ENCODE results near the gene ZNF142.

DNA sequence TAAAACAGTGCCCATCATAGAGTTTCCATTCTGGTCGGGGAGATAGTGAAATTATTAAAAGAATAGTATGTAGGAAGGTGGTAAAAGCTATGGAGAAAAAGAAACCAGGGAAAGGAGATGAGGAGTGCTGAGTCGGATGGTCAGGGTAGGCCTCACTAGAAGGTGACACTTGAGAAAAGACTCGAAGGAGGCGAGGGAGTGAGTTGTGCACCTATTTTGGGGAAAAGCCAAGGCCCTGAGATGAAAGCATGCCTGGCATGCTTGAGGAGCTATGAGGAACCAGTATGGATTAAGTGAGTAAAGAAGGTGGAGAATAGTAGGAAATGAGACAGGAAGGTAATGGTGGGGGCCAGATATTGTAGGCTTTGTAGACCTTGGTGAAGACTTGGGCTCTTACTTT, 43.9 kb upstream of the ZNF142 start:
- TF ChIP-seq, protein P1, sequence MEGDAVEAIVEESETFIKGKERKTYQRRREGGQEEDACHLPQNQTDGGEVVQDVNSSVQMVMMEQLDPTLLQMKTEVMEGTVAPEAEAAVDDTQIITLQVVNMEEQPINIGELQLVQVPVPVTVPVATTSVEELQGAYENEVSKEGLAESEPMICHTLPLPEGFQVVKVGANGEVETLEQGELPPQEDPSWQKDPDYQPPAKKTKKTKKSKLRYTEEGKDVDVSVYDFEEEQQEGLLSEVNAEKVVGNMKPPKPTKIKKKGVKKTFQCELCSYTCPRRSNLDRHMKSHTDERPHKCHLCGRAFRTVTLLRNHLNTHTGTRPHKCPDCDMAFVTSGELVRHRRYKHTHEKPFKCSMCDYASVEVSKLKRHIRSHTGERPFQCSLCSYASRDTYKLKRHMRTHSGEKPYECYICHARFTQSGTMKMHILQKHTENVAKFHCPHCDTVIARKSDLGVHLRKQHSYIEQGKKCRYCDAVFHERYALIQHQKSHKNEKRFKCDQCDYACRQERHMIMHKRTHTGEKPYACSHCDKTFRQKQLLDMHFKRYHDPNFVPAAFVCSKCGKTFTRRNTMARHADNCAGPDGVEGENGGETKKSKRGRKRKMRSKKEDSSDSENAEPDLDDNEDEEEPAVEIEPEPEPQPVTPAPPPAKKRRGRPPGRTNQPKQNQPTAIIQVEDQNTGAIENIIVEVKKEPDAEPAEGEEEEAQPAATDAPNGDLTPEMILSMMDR (IDR thresholded peaks at IDR 0.05), result no peak
- TF ChIP-seq EP300 (IDR thresholded peaks at IDR 0.05), result no peak
- TF ChIP-seq POLR2A (IDR thresholded peaks at IDR 0.05), result no peak
